HG03066 (cell line): Measurements from ENCODE around the gene NKX2-1.
"Not testable (repeated sequence)": the region's sequence is repeated elsewhere in the genome, so short reads cannot be mapped to it uniquely, and the experiment has no call there.

Experiments
- ATAC-seq: cut with Tn5 transposase; IDR thresholded peaks from one replicate; pipeline ENCODE4 v1.9.1; 2021; ENCODE audit warnings: low read depth; ENCODE audit not compliant: unreplicated experiment

The NKX2-1 gene

GRCh38 chr14:36519431-36520321, at the start of gene NKX2-1:
Gene NKX2-1 (minus strand): TSS chr14:36520232. CDS start chr14:36520129, 103 bp downstream.
- no peak for ATAC-seq

- ATAC-seq: no peak
Measured at GRCh38 chr14:36556811-36557433, 36.9 kb upstream of the NKX2-1 start.

DNA sequence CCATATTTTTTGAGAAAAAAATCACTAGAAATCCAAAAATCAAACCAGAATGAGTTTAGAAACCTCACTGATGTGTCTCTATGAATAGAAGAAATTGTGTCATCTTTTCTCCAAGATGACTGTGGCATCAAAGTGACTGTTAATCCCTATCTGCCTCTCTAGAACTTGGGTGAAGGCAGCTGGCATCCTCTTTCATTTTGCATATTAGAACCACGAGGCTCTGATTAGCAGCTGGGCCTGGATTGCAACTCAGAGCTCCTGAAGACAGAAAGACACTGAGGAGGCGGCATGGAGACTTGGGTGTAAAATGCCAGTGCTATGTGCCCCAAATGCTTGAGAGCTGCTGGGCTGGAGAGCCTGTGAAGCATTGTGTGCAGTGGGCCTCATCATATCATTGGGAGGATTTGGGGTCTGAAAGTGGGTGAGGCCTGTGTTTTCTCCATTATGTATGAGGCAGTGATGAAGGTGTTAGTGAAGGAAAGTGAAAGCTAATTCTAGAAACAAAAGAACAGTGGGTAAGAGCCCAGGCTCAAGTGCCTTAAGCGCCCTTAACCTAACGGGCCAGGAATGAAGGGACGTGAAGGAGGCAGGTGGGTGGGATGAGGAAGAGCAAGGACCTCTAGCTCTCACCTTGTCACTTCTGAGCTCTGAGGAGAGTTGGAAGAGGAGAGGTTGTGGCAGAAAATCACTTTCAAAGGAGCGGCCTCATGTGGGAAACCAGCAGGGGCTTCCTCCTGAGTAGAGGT, 36.1 kb upstream of the NKX2-1 start:
- ATAC-seq: no peak

GRCh38 chr14:36553656-36554260, 33.7 kb upstream of the NKX2-1 start:
- ATAC-seq: no peak

DNA sequence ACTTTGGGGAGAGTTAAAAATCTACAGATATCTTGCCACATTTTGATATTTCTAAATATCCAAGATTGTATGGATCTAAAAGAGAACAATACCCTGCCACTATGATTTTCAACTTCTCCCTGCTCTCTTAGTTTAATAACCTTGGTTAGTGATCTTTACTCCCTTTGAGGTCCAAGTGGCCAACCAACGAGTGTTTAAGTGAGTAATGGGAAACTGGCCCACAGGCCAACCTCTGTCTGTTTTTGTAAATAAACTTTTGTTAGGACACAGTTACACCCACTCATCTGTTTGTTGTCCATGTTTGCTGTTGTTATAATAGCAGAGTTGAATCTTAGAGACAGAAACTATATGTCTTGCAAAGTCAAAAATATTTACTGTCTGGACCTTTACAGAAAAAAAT, 30.9 kb upstream of the NKX2-1 start:
- ATAC-seq: no peak

GRCh38 chr14:36544280-36544679, 24.2 kb upstream of the NKX2-1 start:
- not testable (repeated sequence) for ATAC-seq

DNA sequence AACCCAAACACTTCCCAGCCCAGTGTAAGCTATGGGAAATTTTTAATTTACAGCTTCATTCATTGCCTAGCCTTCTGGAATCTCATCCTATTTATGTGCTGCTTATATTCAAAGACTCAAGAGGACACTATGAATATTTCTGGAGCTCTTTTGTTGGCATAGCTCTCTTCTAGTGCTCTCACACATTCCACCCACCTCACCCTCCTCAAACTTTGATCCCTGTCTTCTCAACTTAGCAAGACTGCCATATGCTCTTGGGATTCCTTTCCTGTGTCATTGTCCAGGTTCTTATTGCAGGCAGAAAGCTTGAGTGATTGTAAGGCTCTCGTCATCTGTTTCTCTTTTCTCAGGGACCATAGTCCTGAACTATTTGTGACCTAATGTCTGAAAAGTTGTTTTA, 18.0 kb upstream of the NKX2-1 start:
- no peak for ATAC-seq

DNA sequence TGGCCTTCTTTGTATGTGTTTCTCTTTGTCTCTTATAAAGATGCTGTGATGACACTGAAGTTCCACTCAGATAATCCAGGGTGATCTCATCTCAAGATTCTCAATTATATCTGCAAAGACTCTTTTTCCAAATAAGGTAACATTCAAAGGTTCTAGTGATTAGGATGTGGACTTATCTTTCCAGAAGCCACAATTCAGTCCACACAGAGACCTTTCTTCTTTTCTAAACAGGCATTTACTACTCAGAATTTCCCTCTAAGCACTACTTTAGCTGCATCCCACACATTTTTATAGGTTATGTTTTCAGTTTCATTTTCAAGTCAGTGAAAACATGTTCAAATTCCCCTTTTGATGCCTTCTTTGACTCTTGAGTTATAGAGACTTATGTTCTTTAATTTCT, 9.0 kb upstream of the NKX2-1 start:
- no peak for ATAC-seq

GRCh38 chr14:36525746-36526099, 5.7 kb upstream of the NKX2-1 start:
- no peak for ATAC-seq

GRCh38 chr14:36524874-36525745, 5.1 kb upstream of the NKX2-1 start:
- ATAC-seq: no peak

- ATAC-seq: no peak
Measured at GRCh38 chr14:36524220-36524837, 4.3 kb upstream of the NKX2-1 start.

- ATAC-seq: no peak
Measured at GRCh38 chr14:36522972-36523715, 3.1 kb upstream of the NKX2-1 start.

DNA sequence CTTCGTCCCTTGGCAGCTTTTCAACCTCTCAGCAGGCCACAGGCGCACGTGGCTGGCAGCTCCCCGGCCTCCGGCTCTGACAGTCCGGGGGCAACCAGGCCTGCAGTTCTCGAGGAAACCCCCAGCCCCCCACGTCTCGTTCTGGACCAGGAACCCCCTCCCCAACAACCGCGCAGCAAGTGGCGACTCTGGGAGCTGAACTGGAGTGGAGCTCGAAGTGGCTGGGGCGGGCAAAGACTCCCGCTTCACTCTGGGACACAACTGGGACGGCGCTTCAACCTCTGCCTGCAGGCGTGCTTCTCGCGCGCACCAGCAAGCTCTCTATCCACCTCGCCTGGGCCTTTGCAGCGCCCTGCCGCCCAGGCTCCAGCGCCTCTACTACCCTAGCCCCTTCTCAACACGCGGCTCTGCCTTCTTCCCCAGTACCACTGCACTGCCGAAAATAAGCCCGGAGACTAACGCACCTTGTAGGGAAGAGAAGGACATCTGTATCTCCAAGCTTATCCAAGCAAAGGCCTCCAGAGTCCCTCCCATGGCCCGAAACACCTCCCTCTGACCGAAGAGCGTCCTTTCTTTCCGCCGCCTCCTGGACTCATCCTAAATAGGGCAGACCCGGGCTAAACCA, 2.4 kb upstream of the NKX2-1 start:
- ATAC-seq: no peak

DNA sequence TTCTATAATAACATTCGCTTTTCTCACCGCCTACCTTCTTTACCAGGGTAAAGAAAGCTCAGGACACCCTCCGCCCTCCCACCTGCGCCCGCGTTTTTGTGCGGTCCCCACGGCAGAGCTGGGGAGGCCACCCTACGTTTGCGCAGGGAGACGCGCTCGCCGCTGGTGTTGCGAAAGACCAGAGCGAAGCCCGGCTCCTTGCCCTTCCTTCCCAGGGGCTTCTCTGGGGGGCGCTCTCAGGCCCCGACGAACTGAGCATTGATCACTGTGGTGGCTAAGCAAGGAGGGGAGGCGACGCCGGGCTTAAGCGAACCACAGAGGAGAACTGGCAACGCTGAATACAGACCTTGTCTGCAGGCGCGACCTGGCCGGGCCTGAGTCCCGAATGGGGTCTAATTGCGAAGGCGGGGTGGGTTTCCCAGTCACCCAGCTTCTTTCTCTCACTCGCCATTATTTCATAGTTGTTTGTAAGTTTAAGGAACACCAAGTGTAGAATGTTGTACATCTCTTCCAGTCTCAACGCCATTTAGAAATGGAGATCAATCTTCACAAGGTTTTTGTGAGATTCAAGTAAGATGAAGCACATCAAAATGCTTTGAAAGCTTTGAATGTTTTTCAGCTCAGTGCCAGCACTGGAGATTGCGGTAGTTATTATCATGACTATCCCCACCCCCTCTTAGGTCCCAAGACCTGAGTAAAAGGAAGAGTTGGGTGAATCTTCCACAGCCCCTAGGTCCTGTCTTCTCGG, 1.7 kb upstream of the NKX2-1 start:
- no peak for ATAC-seq

DNA sequence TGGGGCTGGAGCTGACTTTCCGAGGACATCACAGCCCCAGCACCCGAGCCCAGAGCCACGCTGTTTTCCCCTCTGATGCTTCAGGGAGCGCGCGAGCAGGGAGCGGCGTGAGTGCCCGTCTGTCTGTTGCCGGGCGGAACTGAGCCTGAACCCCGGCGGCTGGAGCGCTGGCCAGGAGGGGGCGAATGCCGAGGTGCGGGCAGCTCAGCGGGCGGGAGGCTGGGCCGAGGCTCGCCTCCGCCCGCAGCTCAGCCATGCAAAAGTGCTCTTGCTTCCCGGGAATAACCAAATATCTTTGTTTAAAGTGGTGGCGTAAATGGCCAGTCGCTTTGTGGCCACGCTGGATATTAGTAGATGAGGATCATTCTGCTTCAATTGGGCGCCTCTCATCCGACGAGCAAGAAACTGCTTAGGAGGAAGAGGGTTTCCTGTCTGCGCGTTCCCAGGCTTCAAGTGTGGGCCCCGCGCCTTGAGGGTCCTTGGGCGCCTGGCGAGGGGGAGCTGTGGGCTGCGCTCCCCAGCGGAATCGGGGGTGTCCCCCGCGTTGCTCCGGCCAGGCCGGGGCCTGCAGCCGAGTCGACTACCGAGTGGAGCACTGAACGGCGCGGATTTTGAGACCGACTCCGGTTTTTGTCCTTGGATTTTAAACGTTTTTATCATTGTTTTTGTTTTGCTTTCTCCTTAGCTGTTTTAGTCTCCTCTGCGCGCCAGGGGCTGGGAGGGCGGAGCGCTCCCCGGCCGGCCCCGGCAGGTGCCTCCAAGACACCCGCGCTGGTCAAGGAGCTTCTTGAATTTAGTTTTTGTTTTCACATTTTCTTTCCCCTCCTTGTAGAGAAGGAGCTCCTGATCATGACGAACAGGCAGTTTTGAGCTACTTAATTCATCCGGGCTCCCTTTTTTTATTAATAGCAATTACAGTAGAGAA, 831 bp upstream of the NKX2-1 start:
- ATAC-seq: no peak

DNA sequence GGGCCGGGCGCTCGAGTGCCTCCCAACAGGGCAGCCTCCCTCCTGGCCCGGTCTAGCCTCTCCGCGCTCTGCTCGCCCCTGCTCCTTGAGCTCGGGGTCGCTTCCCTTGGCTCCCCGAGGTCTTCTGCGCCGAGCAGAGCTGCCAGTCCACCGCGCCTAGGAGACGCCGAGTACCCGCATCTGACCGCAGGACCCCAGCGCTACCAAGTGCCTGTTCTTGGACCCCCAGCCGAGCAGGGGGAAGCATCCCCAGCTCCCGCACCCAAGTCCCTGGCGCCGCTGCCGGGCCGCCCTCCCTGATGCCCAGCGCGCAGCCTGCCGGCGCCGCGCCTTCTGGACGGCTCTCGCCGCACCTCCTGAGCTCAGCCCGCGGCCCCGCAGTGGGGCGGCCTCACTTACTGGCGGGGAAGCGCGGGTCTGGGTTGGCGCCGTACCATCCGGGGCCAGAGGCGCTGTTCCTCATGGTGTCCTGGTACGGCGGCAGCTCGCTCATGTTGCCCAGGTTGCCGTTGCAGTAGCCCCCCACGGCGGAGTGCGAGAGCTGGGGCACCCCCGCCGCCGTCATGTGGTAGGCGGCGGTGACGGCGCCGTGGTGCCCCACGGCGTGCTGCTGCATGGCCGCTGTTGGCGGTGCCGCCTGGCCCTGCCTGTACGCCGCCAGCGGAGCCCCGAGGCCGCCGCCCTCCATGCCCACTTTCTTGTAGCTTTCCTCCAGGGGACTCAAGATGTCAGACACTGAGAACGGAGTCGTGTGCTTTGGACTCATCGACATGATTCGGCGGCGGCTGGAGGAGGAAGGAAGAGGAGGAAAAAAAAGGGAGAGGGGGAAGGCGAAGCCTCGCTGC, 1.2 kb downstream of the NKX2-1 start:
- ATAC-seq: no peak
